Ishikawa (cell line): ENCODE results near the gene KRT39.

ENCODE experiments used
- REST ChIP-seq: IDR thresholded peaks from 2 replicates; pipeline ENCODE4 v1.6.1; 2012; ENCODE audit warnings: low read depth, mild to moderate bottlenecking
- TAF1 ChIP-seq: IDR thresholded peaks from 2 replicates; pipeline ENCODE4 v1.6.1; 2012; ENCODE audit warnings: low read depth, mild to moderate bottlenecking
- TF ChIP-seq, protein P1 (sequence below): IDR thresholded peaks from 2 replicates; pipeline ENCODE4 v1.6.1; 2012

DNA sequence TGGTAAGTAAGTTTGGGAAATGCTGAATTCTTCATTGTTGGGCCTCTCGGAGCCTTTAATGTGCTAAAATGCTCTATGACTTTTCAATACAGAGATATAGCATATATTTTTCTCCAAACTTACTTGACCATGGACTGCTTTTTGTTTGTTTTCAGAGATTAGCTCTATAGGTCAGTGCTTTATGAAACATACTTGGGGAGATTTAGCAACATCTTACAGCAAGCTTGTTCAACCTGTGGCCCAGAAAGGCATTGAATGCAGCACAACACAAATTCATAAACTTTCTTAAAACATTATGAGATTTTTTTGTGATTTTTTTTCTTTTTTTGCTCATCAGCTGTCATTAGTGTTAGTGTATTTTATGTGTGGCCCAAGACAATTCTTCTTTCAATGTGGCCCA lies 43.2 kb upstream of the KRT39 start:
- no peak for TF ChIP-seq TAF1
- no peak for TF ChIP-seq REST
- TF ChIP-seq, protein P1, sequence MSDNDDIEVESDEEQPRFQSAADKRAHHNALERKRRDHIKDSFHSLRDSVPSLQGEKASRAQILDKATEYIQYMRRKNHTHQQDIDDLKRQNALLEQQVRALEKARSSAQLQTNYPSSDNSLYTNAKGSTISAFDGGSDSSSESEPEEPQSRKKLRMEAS: no peak
